HG03378 (cell line): Measurements from ENCODE around the gene VWA5B2.

Experiments
- ATAC-seq: cut with Tn5 transposase; IDR thresholded peaks from one replicate; pipeline ENCODE4 v1.9.1; 2021; ENCODE audit warnings: mild to moderate bottlenecking, moderate library complexity; ENCODE audit not compliant: unreplicated experiment

The VWA5B2 gene

GRCh38 chr3:184229394-184230080 is at the start of gene VWA5B2:
VWA5B2 (plus strand) TSS chr3:184229585; CDS start chr3:184230529, 944 bp downstream.
- ATAC-seq = peak; percentile 45

DNA sequence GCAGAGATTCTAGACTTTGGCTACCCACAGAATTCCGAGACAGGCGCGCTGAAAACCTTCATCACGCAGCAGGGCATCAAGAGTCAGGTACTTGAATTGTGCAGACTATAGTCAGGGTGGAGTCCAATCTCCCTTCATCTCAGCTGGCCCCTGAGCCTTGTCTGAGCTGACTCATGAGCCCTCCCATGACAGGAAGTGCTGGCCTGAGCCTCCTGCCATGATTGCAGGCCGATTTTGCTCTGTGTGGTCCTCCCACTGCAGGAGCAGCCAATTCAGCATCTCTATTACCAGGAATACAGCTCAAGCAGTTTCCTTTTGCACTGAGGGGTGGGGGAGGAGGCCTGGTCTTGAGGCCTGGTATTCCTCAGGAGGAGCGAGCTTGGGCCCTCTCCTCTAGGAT is 49.2 kb upstream of the VWA5B2 start:
- ATAC-seq = no peak

- ATAC-seq = no peak
Observed at GRCh38 chr3:184181596-184181995, 47.8 kb upstream of the VWA5B2 start.

- ATAC-seq = no peak
Observed at GRCh38 chr3:184183679-184184078, 45.7 kb upstream of the VWA5B2 start.

- ATAC-seq = no peak
Observed at GRCh38 chr3:184184546-184185230, 44.7 kb upstream of the VWA5B2 start.

- peak; percentile 82 for ATAC-seq
Observed at GRCh38 chr3:184185461-184186183, 43.8 kb upstream of the VWA5B2 start.

- ATAC-seq = peak; percentile 19
Observed at GRCh38 chr3:184186184-184186901, 43.0 kb upstream of the VWA5B2 start, which contains the start of gene ABCF3. ABCF3 (plus strand) TSS chr3:184186199; CDS start chr3:184186208, 9 bp downstream.

GRCh38 chr3:184186902-184187207 is 42.5 kb upstream of the VWA5B2 start:
- no peak for ATAC-seq

- no peak for ATAC-seq
Observed at GRCh38 chr3:184188080-184188479, 41.3 kb upstream of the VWA5B2 start.

- ATAC-seq = no peak
Observed at GRCh38 chr3:184189421-184189820, 40.0 kb upstream of the VWA5B2 start.

GRCh38 chr3:184192889-184193288 is 36.5 kb upstream of the VWA5B2 start:
- ATAC-seq = no peak

GRCh38 chr3:184193991-184194539 is 35.3 kb upstream of the VWA5B2 start:
- ATAC-seq = no peak

DNA sequence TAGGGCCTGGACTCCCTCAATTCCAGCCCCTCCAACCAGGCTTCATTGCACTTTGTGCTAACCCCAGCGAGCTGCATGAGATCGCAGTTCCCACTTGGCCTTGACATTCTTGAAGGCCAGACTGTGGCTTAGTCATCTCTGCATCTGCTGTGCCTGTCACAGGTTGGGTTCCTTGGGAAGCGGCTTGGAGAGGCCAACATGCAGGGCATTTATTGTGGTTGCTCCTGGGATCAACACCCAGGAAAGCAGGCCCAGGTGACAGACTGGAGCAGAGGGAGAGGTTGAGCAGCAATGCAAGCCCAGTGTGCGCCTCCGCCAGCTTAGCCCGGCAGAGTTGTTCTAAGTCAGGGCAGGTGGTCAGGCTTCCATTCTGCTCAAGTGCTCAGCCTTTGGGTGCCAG is 32.8 kb upstream of the VWA5B2 start:
- ATAC-seq = no peak

DNA sequence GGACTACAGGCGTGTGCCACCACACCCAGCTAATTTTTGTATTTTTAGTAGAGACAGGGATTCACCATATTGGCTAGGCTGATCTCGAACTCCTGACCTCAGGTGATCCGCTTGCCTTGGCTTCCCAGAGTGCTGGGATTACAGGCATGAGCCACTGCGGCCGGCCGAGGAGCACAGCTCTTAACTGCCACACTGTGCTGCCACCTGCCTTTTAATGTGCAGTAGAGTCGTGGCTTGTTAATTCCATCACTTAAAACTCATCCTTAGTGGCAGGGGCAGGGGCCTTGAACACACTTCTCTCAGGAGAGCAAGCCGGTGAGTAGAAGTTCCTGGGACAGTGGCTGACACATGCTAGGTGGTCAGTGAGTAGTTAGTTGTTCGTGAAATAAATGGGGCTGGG is 30.9 kb upstream of the VWA5B2 start:
- no peak for ATAC-seq

GRCh38 chr3:184200825-184201224 is 28.6 kb upstream of the VWA5B2 start:
- ATAC-seq = no peak

DNA sequence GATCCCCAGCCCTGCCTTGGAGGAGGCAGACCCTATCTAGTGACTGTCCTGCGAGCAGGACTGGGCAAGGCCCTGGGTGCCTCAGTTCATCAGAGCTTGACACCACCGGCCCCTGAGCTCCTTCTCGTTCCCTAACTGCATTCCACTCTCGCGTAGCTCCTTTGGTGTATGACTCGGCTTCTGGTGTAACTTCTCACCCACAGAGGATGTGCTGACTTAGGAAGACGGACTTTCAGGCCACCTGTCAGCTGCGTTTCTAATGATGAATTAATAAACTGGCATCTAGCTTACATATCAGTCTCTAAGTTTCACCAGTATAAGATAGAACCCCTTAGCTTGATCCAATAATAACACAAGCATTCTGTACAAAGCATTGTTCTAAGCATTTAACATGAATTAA is 25.9 kb upstream of the VWA5B2 start:
- ATAC-seq = no peak

DNA sequence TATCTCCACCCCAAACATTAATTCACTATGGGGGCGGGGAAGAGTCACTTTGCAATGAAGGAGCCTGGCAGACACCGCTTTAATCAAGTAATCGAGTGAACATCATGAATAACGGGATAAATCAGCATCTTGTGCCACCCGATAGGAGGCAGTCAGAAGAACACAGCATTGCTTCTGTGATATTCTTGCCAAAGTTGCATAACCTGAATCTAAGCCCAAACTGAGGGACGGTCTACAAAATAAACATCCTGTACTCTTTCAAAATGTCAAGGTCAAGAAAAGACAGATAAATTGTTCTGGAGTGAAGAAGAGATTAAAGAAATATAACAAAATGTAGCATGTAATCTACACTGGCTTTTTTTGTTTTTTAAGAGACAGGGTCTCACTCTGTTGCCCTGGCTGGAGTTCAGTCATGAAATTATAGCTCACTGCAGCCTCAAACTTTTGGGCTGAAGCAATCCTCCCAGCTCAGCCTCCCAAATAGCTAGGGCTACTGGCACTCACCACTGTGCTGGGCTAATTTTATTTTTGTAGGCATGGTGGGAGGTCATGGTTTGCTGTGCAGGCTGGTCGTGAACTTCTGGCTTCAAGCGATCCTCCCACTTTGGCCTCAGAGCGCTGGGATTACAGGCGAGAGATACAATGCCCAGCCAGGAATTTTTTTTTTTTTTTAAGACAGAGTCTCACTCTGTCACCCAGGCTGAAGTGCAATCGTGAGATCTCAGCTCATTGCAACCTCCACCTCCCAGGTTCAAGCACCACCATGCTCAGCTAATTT is 20.1 kb upstream of the VWA5B2 start:
- no peak for ATAC-seq

GRCh38 chr3:184211297-184211696 is 18.1 kb upstream of the VWA5B2 start:
- ATAC-seq = no peak

GRCh38 chr3:184211718-184212117 is 17.7 kb upstream of the VWA5B2 start:
- ATAC-seq = no peak

- no peak for ATAC-seq
Observed at GRCh38 chr3:184218814-184219213, 10.6 kb upstream of the VWA5B2 start.
